GM12872 (cell line): Measurements from ENCODE around the gene SOS2.

Experiments used
- TF ChIP-seq, protein P1 (sequence below): IDR thresholded peaks from 3 replicates; pipeline ENCODE4 v1.5.1; 2011; ENCODE audit warnings: low read depth, mild to moderate bottlenecking, low read length, moderate library complexity; ENCODE audit not compliant: insufficient read depth

SOS2 gene

DNA sequence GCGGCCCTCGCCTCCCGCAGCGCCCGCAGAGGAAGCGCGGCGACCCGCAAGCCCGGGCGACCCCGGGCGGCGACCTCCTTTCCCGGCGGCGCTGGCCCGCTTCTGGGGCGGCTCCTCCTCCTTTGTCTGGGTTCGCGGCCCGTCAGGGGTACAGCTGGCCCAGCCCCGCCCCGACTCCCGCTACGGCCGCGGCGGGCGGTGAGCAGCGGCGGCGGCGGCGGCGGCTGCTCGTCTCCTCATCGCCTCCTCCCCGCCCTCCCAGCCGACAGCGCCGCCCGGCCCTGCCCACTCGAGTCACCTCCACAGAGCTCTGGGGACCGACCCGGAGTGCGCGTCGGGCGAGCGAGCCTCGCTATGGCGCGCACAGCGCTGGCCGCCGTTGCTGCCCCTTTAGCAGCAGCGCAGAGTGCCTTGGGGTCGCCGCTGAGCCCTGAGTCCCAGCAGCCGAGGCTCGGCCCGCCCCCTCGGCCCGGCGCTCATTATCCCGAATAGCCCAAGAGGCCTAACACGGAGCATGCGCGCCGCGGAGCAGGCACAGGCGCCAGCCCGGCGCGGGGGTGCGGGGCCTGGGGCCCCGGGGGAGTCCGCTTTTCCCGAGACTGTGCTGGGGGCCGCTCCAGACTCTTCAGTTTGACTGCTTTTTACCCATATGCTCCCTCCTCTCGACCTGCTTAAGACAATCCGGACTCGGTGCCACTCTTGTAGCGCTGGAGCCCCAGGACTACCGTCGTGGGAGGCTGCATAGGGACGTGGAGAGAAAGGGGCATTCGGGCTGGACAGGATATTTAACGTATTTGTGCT, at the start of gene SOS2:
TSS of gene SOS2 (minus strand) at position 104 of the 801 bp plus-strand sequence. CDS start 295 bp downstream, outside the sequence.
- TF ChIP-seq, protein P1, sequence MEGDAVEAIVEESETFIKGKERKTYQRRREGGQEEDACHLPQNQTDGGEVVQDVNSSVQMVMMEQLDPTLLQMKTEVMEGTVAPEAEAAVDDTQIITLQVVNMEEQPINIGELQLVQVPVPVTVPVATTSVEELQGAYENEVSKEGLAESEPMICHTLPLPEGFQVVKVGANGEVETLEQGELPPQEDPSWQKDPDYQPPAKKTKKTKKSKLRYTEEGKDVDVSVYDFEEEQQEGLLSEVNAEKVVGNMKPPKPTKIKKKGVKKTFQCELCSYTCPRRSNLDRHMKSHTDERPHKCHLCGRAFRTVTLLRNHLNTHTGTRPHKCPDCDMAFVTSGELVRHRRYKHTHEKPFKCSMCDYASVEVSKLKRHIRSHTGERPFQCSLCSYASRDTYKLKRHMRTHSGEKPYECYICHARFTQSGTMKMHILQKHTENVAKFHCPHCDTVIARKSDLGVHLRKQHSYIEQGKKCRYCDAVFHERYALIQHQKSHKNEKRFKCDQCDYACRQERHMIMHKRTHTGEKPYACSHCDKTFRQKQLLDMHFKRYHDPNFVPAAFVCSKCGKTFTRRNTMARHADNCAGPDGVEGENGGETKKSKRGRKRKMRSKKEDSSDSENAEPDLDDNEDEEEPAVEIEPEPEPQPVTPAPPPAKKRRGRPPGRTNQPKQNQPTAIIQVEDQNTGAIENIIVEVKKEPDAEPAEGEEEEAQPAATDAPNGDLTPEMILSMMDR = no peak

DNA sequence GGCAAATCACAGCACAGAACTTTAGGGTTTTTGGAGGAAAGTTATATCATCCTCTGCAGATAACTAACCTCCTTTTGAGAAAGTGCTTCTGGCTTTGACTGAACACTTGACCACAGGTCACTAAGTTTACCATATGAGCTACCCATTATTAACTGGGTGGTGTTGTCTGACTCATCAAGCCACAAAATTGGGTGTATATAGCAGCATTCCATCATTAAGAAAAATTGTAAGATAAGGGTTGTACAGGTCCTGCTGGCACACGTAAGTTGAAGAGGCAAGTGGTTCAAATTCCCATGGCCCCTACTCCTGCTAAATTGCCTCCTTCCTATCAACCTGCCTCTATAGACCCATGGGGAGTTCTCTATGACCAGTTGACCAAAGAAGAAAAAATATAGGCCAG, 41.1 kb upstream of the SOS2 start:
- TF ChIP-seq, protein P1 = no peak

DNA sequence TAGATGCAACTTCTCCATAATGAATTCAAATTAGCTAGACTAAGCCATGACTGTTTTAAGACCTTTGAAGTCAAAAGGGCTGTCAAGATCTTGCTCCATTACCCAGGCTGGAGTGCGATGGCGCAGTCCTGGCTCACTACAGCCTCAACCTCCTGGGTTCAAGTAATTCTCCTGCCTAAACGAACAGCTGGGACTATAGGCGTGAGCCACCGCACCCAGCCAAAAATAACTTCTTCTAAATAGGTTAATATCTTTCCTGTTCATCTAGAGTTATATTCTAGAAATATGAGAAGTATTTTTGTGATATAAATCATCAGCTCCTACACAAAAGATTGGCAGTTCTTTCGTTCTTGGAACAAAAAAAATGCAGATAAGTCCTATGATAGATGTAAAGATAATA, 39.6 kb upstream of the SOS2 start:
- TF ChIP-seq, protein P1 = no peak

GRCh38 chr14:50265029-50265428, 33.7 kb upstream of the SOS2 start:
- TF ChIP-seq, protein P1 = no peak

DNA sequence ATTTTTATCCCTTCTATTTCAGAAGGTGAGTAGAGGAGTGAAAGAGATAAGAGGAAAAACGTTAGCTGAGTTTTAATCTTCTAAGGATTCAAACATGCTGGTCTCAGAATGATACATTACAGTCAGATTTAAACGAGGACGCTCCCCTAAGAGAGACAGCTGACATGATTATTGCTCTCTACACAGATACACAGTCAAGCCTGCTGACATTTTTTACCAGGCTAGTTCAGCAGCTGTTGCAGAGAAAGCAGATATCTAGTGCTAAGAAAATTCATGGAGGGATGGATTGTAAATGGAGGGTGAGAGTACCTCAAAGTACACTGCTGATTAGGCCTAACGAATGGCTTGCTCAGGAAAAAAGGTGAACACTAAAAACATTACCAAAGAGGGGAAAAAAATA, 31.9 kb upstream of the SOS2 start:
- TF ChIP-seq, protein P1 = no peak

DNA sequence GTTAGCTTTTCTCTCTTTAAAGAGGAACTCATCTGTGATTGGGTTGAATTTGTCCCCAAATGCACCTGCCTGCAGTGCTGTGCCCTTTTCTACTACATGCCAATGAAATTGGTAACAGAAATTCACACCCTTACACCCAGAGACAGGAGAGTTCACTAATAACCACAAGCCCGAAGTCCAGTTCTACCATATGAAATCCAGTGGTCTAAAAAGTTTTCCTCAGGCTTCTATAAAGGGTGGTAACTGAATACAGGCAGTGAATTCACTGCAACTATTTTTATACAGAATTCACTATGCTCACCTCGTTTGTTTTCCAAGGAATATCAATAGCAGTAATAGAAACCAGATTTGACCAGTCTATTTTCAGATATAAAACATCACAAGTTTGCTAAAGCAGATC, 31.5 kb upstream of the SOS2 start:
- TF ChIP-seq, protein P1 = no peak

GRCh38 chr14:50260511-50260910, 29.1 kb upstream of the SOS2 start:
- TF ChIP-seq, protein P1 = peak; percentile 52; the same call in 2 of the 3 replicates
